Measurements from ENCODE around the gene PARP3. TPM values are rescaled to one million over a fixed set of nuclear protein-coding genes. Genes with fewer than 3 reads are reported as not detected.

PARP3 gene
- total RNA-seq, 1 experiment from 2014 or later = 25.5 TPM

GRCh38 chr3:51934139-51934850 lies 7.9 kb upstream of the PARP3 start:
- Mint-ChIP-seq H3K36me3 (ENCODE audit: insufficient read depth, unreplicated experiment) (peaks cover 75% of the 10 kb centered on the region), H3K4me1 (ENCODE audit: insufficient read depth, unreplicated experiment) (no peaks in the 10 kb centered on the region), H3K27me3 (ENCODE audit: insufficient read depth, unreplicated experiment) (no peaks in the 10 kb centered on the region), H3K9me3 (ENCODE audit: unreplicated experiment) (no peaks in the 10 kb centered on the region), H3K4me3 (ENCODE audit: unreplicated experiment) (no peak overlapping the region), H3K27ac (ENCODE audit: low read depth, unreplicated experiment) (no peak overlapping the region)
- intact Hi-C loops (cut with micrococcal nuclease) = no loop called here
- POLR2A ChIA-PET = interaction anchor here (0.6 kb wide), 2 partner anchors 23 to 48 kb away, joined by 3 to 6 read pairs; no protein-coding TSS in a partner anchor
- TF ChIP-seq CTCF (IDR thresholded peaks at IDR 0.05; ENCODE audit: unreplicated experiment) = no peak
- DNase-seq (ENCODE audit: unreplicated experiment) = no peak
- no TSS peak for BruUV-seq (replicated peaks)
- CTCF ChIA-PET = interaction anchor here (0.7 kb wide), 2 partner anchors 12 to 544 kb away, joined by 3 read pairs; no protein-coding TSS in a partner anchor

GRCh38 chr3:51934991-51935885 lies 6.9 kb upstream of the PARP3 start:
- no peak for DNase-seq (ENCODE audit: unreplicated experiment)
- Mint-ChIP-seq H3K9me3 (ENCODE audit: unreplicated experiment) (no peaks in the 10 kb centered on the region), H3K36me3 (ENCODE audit: insufficient read depth, unreplicated experiment) (peaks cover 84% of the 10 kb centered on the region), H3K4me3 (ENCODE audit: unreplicated experiment) (no peak overlapping the region), H3K4me1 (ENCODE audit: insufficient read depth, unreplicated experiment) (peaks cover under 1% of the 10 kb centered on the region), H3K27ac (ENCODE audit: low read depth, unreplicated experiment) (no peak overlapping the region), H3K27me3 (ENCODE audit: insufficient read depth, unreplicated experiment) (no peaks in the 10 kb centered on the region)
- intact Hi-C loops (cut with micrococcal nuclease) = no loop called here
- TF ChIP-seq CTCF (IDR thresholded peaks at IDR 0.05; ENCODE audit: unreplicated experiment) = no peak
- no TSS peak for BruUV-seq (replicated peaks)
- CTCF ChIA-PET = interaction anchor here (0.6 to 1.5 kb wide), 4 partner anchors 10 to 545 kb away, joined by 3 to 4 read pairs (median 3); no protein-coding TSS in a partner anchor
- POLR2A ChIA-PET = no interaction called here

GRCh38 chr3:51935886-51936755 lies 6.0 kb upstream of the PARP3 start:
- Mint-ChIP-seq H3K27me3 (ENCODE audit: insufficient read depth, unreplicated experiment) (no peaks in the 10 kb centered on the region), H3K36me3 (ENCODE audit: insufficient read depth, unreplicated experiment) (peaks cover 83% of the 10 kb centered on the region)

More at GRCh38 chr3:51935886-51936755, 6.0 kb upstream of the PARP3 start:
- Mint-ChIP-seq H3K9me3 (ENCODE audit: unreplicated experiment) (no peaks in the 10 kb centered on the region), H3K27ac (ENCODE audit: low read depth, unreplicated experiment) (no peak overlapping the region), H3K4me1 (ENCODE audit: insufficient read depth, unreplicated experiment) (peaks cover 10% of the 10 kb centered on the region), H3K4me3 (ENCODE audit: unreplicated experiment) (no peak overlapping the region)
- intact Hi-C loops (cut with micrococcal nuclease) = no loop called here
- DNase-seq (ENCODE audit: unreplicated experiment) = no peak
- no TSS peak for BruUV-seq (replicated peaks)
- ChIA-PET POLR2A (no interaction called here), CTCF (interaction anchor here (0.6 to 1.5 kb wide), 2 partner anchors 11 to 268 kb away, joined by 3 to 4 read pairs; no protein-coding TSS in a partner anchor)
- TF ChIP-seq CTCF (IDR thresholded peaks at IDR 0.05; ENCODE audit: unreplicated experiment) = no peak
